Breast epithelium (tissue), 4 donors: ENCODE results near the gene LGR5. TPM values are rescaled to one million over a fixed set of nuclear protein-coding genes. Genes with fewer than 3 reads are reported as not detected.

ENCODE experiments used
- DNase-seq, 2 donors: peaks; one replicate each; pipeline ENCODE4 v3.0.0-alpha.2; 2019; ENCODE audit warnings: low spot score in 2 of 2
- H3K27ac ChIP-seq, 2 donors: fragments of 200-600 bp; sonication (generic) in 1 of 2; one replicate each; pipeline ENCODE4 v1.5.1; 2016 to 2019; ENCODE audit warnings: mild to moderate bottlenecking in 1 of 2
- H3K27me3 ChIP-seq, 2 donors: fragments of 200-600 bp; sonication (generic) in 1 of 2; one replicate each; pipeline versions ENCODE4 v1.5.1 to v1.6.0; 2017 to 2019; ENCODE audit warnings: control low read depth in 1 of 2, mild to moderate bottlenecking in 1 of 2
- H3K36me3 ChIP-seq: fragments of 200-600 bp; one replicate; pipeline ENCODE4 v1.5.1; 2019
- H3K4me1 ChIP-seq, 2 donors: fragments of 200-600 bp; sonication (generic); one replicate each; pipeline ENCODE4 v1.5.1; 2016 to 2019; ENCODE audit warnings: control low read depth in 1 of 2
- H3K4me3 ChIP-seq, 3 donors: fragments of 200-600 bp; sonication (generic); 1 replicate in 2 of 3; 2 replicates in 1 of 3; pipeline ENCODE4 v1.5.1; 2016 to 2019; ENCODE audit warnings: mild to moderate bottlenecking in 3 of 3, moderate library complexity in 2 of 3
- H3K9me3 ChIP-seq, 2 donors: fragments of 200-600 bp; sonication (generic) in 1 of 2; one replicate each; pipeline ENCODE4 v1.5.1; 2016 to 2019; ENCODE audit warnings: control low read depth in 1 of 2
- CTCF ChIP-seq, 3 donors: fragments of 450-650 bp; IDR thresholded peaks; one replicate each; pipeline ENCODE4 v1.5.1; 2016 to 2017; ENCODE audit warnings: antibody characterized with exemption in 3 of 3, mild to moderate bottlenecking in 3 of 3, moderate library complexity in 3 of 3
- POLR2A ChIP-seq: fragments of 450-650 bp; IDR thresholded peaks from one replicate; pipeline ENCODE4 v1.6.1; 2016; ENCODE audit warnings: antibody characterized with exemption, mild to moderate bottlenecking, moderate library complexity
- POLR2AphosphoS5 ChIP-seq, 3 donors: sonication (generic); formaldehyde crosslinking; IDR thresholded peaks; one replicate each; pipeline ENCODE4 v1.6.1; 2017; ENCODE audit warnings: antibody characterized with exemption in 3 of 3
- intact Hi-C: fragments of 100-400 bp; cut with DNase I; formaldehyde crosslinking; loops from one replicate; pipeline ENCODE4 v1.15.1; 2023; ENCODE audit warnings: low total_unique reads
- total RNA-seq, 3 donors: library from RNA; depleted of rRNA; stranded (reverse); fragments of >200 nt; gene quantifications; one replicate each; pipeline ENCODE4 v1.1.0, GENCODE V29; 2016

Gene LGR5
- total RNA-seq, 3 donors from 2014 or later = 0.15 to 0.80 (median 0.66) TPM

DNA sequence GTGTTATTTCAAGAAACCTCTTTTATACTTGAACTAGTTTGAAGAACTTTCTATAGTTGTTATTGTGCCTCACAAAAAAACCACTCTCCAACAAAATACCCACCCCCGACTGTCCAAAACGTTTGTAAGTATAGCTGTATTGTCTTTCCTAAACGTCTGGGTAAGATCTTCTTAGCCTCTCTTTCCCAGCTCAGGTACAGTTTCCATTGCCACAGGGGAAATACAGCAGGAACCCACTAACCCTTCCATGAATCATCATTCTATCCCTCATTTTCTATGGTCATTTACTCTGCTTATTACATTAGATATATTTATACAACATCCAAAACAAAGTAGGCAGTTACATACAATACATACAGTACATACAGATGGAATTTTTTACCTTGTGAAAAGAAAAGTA is 153.2 kb downstream of the LGR5 start:
- Histone ChIP-seq H3K4me1 (no peaks in the 10 kb centered on the region), H3K27me3 (peaks cover 0 to 19% of the 10 kb centered on the region in 2 donors), H3K36me3 (no peaks in the 10 kb centered on the region), H3K4me3 (no peak overlapping the region), H3K9me3 (no peaks in the 10 kb centered on the region), H3K27ac (no peak overlapping the region)
- intact Hi-C loops = no loop called here
- TF ChIP-seq CTCF (IDR thresholded peaks at IDR 0.05) (no peak), POLR2AphosphoS5 (IDR thresholded peaks at IDR 0.05) (no peak)
- no peak for DNase-seq

GRCh38 chr12:71594214-71594948 is 154.8 kb downstream of the LGR5 start:
- Histone ChIP-seq H3K27ac (no peak overlapping the region), H3K9me3 (no peaks in the 10 kb centered on the region), H3K4me3 (no peak overlapping the region), H3K4me1 (no peaks in the 10 kb centered on the region), H3K27me3 (peaks cover 0 to 19% of the 10 kb centered on the region in 2 donors), H3K36me3 (no peaks in the 10 kb centered on the region)
- intact Hi-C loops = no loop called here
- DNase-seq = no peak
- TF ChIP-seq POLR2A = no peak
- no peak for TF ChIP-seq POLR2AphosphoS5 (IDR thresholded peaks at IDR 0.05)
- no peak for TF ChIP-seq CTCF (IDR thresholded peaks at IDR 0.05)

DNA sequence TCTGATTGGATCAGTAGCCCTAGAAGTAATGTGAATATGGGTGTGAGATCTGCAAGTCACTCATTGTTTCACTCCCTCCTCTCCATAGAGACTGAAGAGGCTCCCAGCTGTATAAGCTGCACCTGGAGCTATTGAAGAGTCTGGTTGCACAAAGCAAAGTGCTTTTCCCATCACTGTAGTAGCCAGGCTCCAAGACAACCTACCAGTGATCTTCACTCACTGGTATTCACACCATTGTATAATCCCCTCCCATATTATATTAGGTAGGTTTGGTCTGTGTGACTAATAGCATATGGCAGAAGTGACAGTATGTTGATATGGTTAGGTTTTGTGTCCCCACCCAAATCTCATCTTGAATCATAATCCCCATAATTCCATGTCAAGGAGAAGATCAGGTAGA is 159.6 kb downstream of the LGR5 start:
- Histone ChIP-seq H3K9me3 (no peaks in the 10 kb centered on the region), H3K36me3 (no peaks in the 10 kb centered on the region), H3K4me3 (no peak overlapping the region), H3K4me1 (no peaks in the 10 kb centered on the region), H3K27me3 (peaks cover 0 to 6% of the 10 kb centered on the region in 2 donors), H3K27ac (no peak overlapping the region)
- no peak for DNase-seq
- no peak for TF ChIP-seq POLR2A
- TF ChIP-seq CTCF (IDR thresholded peaks at IDR 0.05) = no peak
- TF ChIP-seq POLR2AphosphoS5 (IDR thresholded peaks at IDR 0.05) = no peak
- intact Hi-C loops = no loop called here

GRCh38 chr12:71601546-71601945 is 161.9 kb downstream of the LGR5 start:
- Histone ChIP-seq H3K9me3 (no peaks in the 10 kb centered on the region), H3K36me3 (no peaks in the 10 kb centered on the region), H3K27me3 (peaks cover 0 to 6% of the 10 kb centered on the region in 2 donors), H3K4me3 (no peak overlapping the region), H3K4me1 (no peaks in the 10 kb centered on the region), H3K27ac (no peak overlapping the region)
- DNase-seq = no peak
- TF ChIP-seq CTCF (IDR thresholded peaks at IDR 0.05) (no peak), POLR2AphosphoS5 (IDR thresholded peaks at IDR 0.05) (no peak)
- intact Hi-C loops = no loop called here

DNA sequence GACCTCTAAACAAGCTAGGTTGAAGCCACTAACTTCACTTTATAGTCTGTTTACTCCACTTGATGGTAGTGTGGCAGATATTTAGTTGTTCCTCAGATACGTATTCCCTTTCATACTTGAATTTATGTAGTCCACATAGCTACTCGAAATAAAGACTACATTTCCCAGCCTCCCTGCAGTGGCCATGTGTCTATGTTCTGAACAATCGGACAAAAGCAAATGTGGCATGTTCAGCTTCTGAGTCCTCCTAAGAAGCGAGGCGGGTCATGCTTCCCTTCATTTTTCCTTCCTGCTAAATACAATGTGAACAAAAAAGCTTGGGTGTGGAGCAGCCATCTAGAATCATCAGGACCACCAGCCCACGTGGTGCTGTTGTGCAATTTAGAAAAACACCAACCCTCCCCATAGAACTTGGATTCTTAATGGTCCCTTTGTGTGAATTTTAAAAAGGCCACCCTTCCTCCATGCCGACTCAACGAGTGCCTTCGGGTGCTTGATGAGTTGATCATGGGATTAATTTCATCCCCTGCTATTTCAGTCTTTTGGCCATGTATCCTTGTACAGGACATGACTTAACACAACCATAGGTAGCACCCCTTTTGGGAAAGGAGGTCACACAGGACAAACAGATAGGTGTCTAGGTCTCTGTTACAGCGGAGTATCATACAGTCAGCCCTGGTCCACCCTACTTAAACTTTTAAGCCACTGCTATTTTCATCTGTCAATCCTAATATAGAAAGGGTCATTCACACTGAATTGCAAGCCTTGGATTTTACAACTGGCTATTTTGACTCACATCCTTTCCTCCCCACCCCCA is 163.4 kb downstream of the LGR5 start:
- DNase-seq = no peak
- H3K27me3 ChIP-seq = no peaks in the 10 kb centered on the region
- no peak for TF ChIP-seq POLR2AphosphoS5 (IDR thresholded peaks at IDR 0.05)

More for the DNA sequence above, 163.4 kb downstream of the LGR5 start:
- no peaks in the 10 kb centered on the region for H3K9me3 ChIP-seq
- no peaks in the 10 kb centered on the region for H3K4me1 ChIP-seq
- intact Hi-C loops = no loop called here
- H3K36me3 ChIP-seq = no peaks in the 10 kb centered on the region
- H3K4me3 ChIP-seq = no peak overlapping the region
- H3K27ac ChIP-seq = no peak overlapping the region
